ENCODE data around the gene MED9.

DNA sequence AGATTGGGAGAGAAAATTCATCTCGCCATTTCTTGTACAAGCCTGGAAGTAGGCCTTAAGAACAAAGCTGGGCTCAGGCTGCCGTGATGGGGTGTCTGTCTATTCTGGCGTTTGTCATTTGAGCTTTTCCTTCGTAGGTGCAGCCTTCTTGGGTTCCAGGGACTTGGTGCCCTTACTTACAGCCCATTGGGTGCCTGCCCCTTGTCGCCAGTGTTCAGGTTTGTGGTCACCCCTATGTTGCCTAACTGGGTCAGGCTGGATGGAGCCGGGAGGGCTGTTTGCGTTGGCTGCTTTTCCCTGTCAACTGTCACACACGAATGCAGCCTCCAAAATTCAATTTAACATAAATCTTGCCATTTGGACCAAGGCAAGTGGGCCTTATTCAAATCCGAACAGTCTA is 23.7 kb upstream of the MED9 start:
- TF ChIP-seq ZNF263 (CRISPR knock-in tag; IDR thresholded peaks at IDR 0.05; ENCODE audit: borderline replicate concordance) (no peak), HLTF (IDR thresholded peaks at IDR 0.05) (no peak), PCBP1 (IDR thresholded peaks at IDR 0.05; ENCODE audit: low read depth, low read length, poor library complexity, severe bottlenecking) (no peak), EGR1 (conservative IDR thresholded peaks at IDR 0.05) (no peak), KAT7 (CRISPR knock-in tag; IDR thresholded peaks at IDR 0.05; ENCODE audit: borderline replicate concordance) (no peak), NFE2L1 (tag; IDR thresholded peaks at IDR 0.05; ENCODE audit: borderline replicate concordance, low read depth) (no peak), RBM14 (IDR thresholded peaks at IDR 0.05; ENCODE audit: borderline replicate concordance, insufficient read depth, low read depth, low read length) (no peak), ASH1L (IDR thresholded peaks at IDR 0.05; ENCODE audit: borderline replicate concordance, low read depth, partially characterized antibody) (no peak), TAF1 (IDR thresholded peaks at IDR 0.05; ENCODE audit: control insufficient read depth, extremely low read depth, insufficient read depth, low read length, severe bottlenecking) (no peak)
- TF ChIP-seq, protein P1, sequence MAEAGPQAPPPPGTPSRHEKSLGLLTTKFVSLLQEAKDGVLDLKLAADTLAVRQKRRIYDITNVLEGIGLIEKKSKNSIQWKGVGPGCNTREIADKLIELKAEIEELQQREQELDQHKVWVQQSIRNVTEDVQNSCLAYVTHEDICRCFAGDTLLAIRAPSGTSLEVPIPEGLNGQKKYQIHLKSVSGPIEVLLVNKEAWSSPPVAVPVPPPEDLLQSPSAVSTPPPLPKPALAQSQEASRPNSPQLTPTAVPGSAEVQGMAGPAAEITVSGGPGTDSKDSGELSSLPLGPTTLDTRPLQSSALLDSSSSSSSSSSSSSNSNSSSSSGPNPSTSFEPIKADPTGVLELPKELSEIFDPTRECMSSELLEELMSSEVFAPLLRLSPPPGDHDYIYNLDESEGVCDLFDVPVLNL (CRISPR knock-in tag; IDR thresholded peaks at IDR 0.05; ENCODE audit: low read depth): no peak

All from K562 (cell line).